Neural crest cell (in vitro differentiated cells): ENCODE results near the gene SLC46A3. TPM values are rescaled to one million over a fixed set of nuclear protein-coding genes. Genes with fewer than 3 reads are reported as not detected.
A peak's percentile ranks its signal among the peaks of the same experiment; 100 is the strongest.

ENCODE experiments used
- DNase-seq: peaks from one replicate; pipeline ENCODE4 v3.0.0; 2021; ENCODE audit warnings: low read depth, mixed read lengths, low spot score
- H3K27ac Mint-ChIP-seq: one replicate; pipeline ENCODE4 v1.8.0; 2021; ENCODE audit warnings: mild to moderate bottlenecking, mixed read lengths; ENCODE audit not compliant: unreplicated experiment
- H3K27me3 Mint-ChIP-seq: 2 replicates; pipeline ENCODE4 v1.8.0; 2021; ENCODE audit warnings: low read depth, mild to moderate bottlenecking, mixed read lengths
- H3K36me3 Mint-ChIP-seq: 2 replicates; pipeline ENCODE4 v1.8.0; 2021; ENCODE audit warnings: low read depth, mild to moderate bottlenecking, mixed read lengths
- H3K4me1 Mint-ChIP-seq: 2 replicates; pipeline ENCODE4 v1.8.0; 2021; ENCODE audit warnings: mixed read lengths
- H3K4me3 Mint-ChIP-seq: one replicate; pipeline ENCODE4 v1.8.0; 2021; ENCODE audit warnings: mild to moderate bottlenecking, mixed read lengths
- H3K9me3 Mint-ChIP-seq: 2 replicates; pipeline ENCODE4 v1.8.0; 2021; ENCODE audit warnings: mixed read lengths
- CTCF ChIP-seq: fragments of 200-600 bp; sonication (generic); conservative IDR thresholded peaks from 2 replicates; pipeline ENCODE4 v1.5.0; 2021; ENCODE audit warnings: antibody characterized with exemption, mild to moderate bottlenecking
- total RNA-seq: library from RNA; stranded (reverse); gene quantifications from 2 replicates; pipeline ENCODE4 v1.2.1, GENCODE V29; 2021

SLC46A3 gene
- total RNA-seq, 1 donor from 2014 or later, result 0.75 TPM

- Mint-ChIP-seq H3K4me1 (peaks cover 19% of the 10 kb centered on the region), H3K36me3 (peaks cover 5% of the 10 kb centered on the region), H3K27ac (peak overlapping the region; percentile 90), H3K4me3 (no peak overlapping the region), H3K9me3 (peaks cover 5% of the 10 kb centered on the region), H3K27me3 (no peaks in the 10 kb centered on the region)
- DNase-seq, result no peak
- TF ChIP-seq CTCF, result no peak
Measured at GRCh38 chr13:28753946-28754345, 35.2 kb upstream of the SLC46A3 start.

GRCh38 chr13:28753208-28753892 lies 34.6 kb upstream of the SLC46A3 start:
- TF ChIP-seq CTCF, result no peak
- Mint-ChIP-seq H3K4me1 (peaks cover 19% of the 10 kb centered on the region), H3K9me3 (peaks cover 2% of the 10 kb centered on the region), H3K36me3 (peaks cover 3% of the 10 kb centered on the region), H3K27me3 (no peaks in the 10 kb centered on the region), H3K27ac (peak overlapping the region; percentile 71), H3K4me3 (no peak overlapping the region)
- DNase-seq, result no peak

GRCh38 chr13:28751175-28751960 lies 32.6 kb upstream of the SLC46A3 start:
- Mint-ChIP-seq H3K36me3 (peaks cover 3% of the 10 kb centered on the region), H3K4me1 (peaks cover 19% of the 10 kb centered on the region), H3K4me3 (no peak overlapping the region), H3K27ac (no peak overlapping the region), H3K27me3 (no peaks in the 10 kb centered on the region), H3K9me3 (peaks cover 2% of the 10 kb centered on the region)
- no peak for TF ChIP-seq CTCF
- DNase-seq, result no peak

GRCh38 chr13:28750187-28751045 lies 31.6 kb upstream of the SLC46A3 start:
- no peak overlapping the region for H3K27ac Mint-ChIP-seq
- H3K4me3 Mint-ChIP-seq, result no peak overlapping the region

More at GRCh38 chr13:28750187-28751045, 31.6 kb upstream of the SLC46A3 start:
- no peaks in the 10 kb centered on the region for H3K27me3 Mint-ChIP-seq
- H3K4me1 Mint-ChIP-seq, result peaks cover 19% of the 10 kb centered on the region
- H3K36me3 Mint-ChIP-seq, result peaks cover 3% of the 10 kb centered on the region
- H3K9me3 Mint-ChIP-seq, result peaks cover 2% of the 10 kb centered on the region
- no peak for DNase-seq
- no peak for TF ChIP-seq CTCF
